GM23338 (cell line): ENCODE data around the gene RBPJ. TPM values are rescaled to one million over a fixed set of nuclear protein-coding genes. Genes with fewer than 3 reads are reported as not detected.
A peak's percentile ranks its signal among the peaks of the same experiment; 100 is the strongest.

Experiments
- ATAC-seq: fragments of 200-7000 bp; cut with Tn5 transposase; 3 replicates; pipeline ENCODE4 v1.9.1; 2020
- DNase-seq: peaks from one replicate; pipeline ENCODE4 v3.0.0-alpha.2; 2015; ENCODE audit warnings: low spot score
- H2AFZ ChIP-seq: fragments of 200-600 bp; sonication (generic); 2 replicates; pipeline ENCODE4 v1.8.0; 2016; ENCODE audit warnings: antibody characterized with exemption, mild to moderate bottlenecking, moderate library complexity
- H3F3A ChIP-seq: fragments of 200-600 bp; sonication (generic); replicated peaks from 2 replicates; pipeline ENCODE4 v1.8.0; 2017; ENCODE audit warnings: antibody characterized with exemption, mixed run types, low read depth
- H3K27ac ChIP-seq: fragments of 200-600 bp; sonication (generic); 2 replicates; pipeline ENCODE4 v1.6.1; 2016; ENCODE audit warnings: low read depth
- H3K27me3 ChIP-seq: fragments of 200-600 bp; sonication (generic); 2 replicates; pipeline ENCODE4 v1.8.0; 2016; ENCODE audit warnings: mild to moderate bottlenecking, mixed run types, moderate library complexity; ENCODE audit not compliant: insufficient read depth
- H3K36me3 ChIP-seq: fragments of 200-600 bp; sonication (generic); 2 replicates; pipeline ENCODE4 v1.8.0; 2016; ENCODE audit warnings: mild to moderate bottlenecking; ENCODE audit not compliant: insufficient read depth
- H3K4me1 ChIP-seq: fragments of 200-600 bp; sonication (generic); 2 replicates; pipeline ENCODE4 v1.8.0; 2016; ENCODE audit warnings: mild to moderate bottlenecking, moderate library complexity; ENCODE audit not compliant: insufficient read depth
- H3K4me2 ChIP-seq: fragments of 200-600 bp; sonication (generic); 2 replicates; pipeline ENCODE4 v1.7.1; 2017; ENCODE audit warnings: mixed run types
- H3K4me3 ChIP-seq: fragments of 200-600 bp; sonication (generic); 2 replicates; pipeline ENCODE4 v1.6.1; 2016; ENCODE audit warnings: mixed run types
- H3K79me2 ChIP-seq: fragments of 200-600 bp; sonication (generic); replicated peaks from 2 replicates; pipeline ENCODE4 v1.8.0; 2017; ENCODE audit warnings: mild to moderate bottlenecking; ENCODE audit not compliant: insufficient read depth
- H3K9me2 ChIP-seq: fragments of 200-600 bp; sonication (generic); 2 replicates; pipeline ENCODE4 v1.8.0; 2017; ENCODE audit not compliant: insufficient read depth
- H4K20me1 ChIP-seq: fragments of 200-600 bp; sonication (generic); replicated peaks from 2 replicates; pipeline ENCODE4 v1.8.0; 2017; ENCODE audit warnings: mild to moderate bottlenecking; ENCODE audit not compliant: insufficient read depth
- H3K27ac Mint-ChIP-seq: 2 replicates; pipeline ENCODE4 v1.8.0; 2020; ENCODE audit warnings: inconsistent platforms, mild to moderate bottlenecking, moderate library complexity, mixed read lengths
- H3K27me3 Mint-ChIP-seq: 3 replicates; pipeline ENCODE4 v1.8.0; 2022; ENCODE audit warnings: low read depth, mild to moderate bottlenecking, moderate library complexity, mixed read lengths, inconsistent platforms; ENCODE audit not compliant: insufficient read depth, poor library complexity
- H3K36me3 Mint-ChIP-seq: 3 replicates; pipeline ENCODE4 v1.8.0; 2021; ENCODE audit warnings: low read depth, mild to moderate bottlenecking, inconsistent platforms, moderate library complexity, mixed read lengths
- H3K4me1 Mint-ChIP-seq: 3 replicates; pipeline ENCODE4 v1.8.0; 2020; ENCODE audit warnings: mild to moderate bottlenecking, inconsistent platforms, mixed read lengths
- H3K4me3 Mint-ChIP-seq: 3 replicates; pipeline ENCODE4 v1.8.0; 2021; ENCODE audit warnings: moderate library complexity, mild to moderate bottlenecking, inconsistent platforms, mixed read lengths
- H3K9me3 Mint-ChIP-seq: 3 replicates; pipeline ENCODE4 v1.8.0; 2020; ENCODE audit warnings: moderate library complexity, mild to moderate bottlenecking, inconsistent platforms, mixed read lengths
- EZH2phosphoT487 ChIP-seq: fragments of 200-600 bp; sonication (generic); IDR thresholded peaks from one replicate; pipeline ENCODE4 v1.8.1; 2018; ENCODE audit warnings: antibody characterized with exemption; ENCODE audit not compliant: unreplicated experiment
- POLR2AphosphoS5 ChIP-seq: IDR thresholded peaks from 2 replicates; pipeline ENCODE4 v1.6.1; 2016; ENCODE audit warnings: antibody characterized with exemption, low read depth
- polyA plus RNA-seq: library from polyadenylated mRNA; unstranded; fragments of >200 nt; fragmentation: Nextera tagmentation; extraction: Ambion mirVana; gene quantifications from 2 replicates; pipeline ENCODE4 v1.2.1, GENCODE V29; 2016
- total RNA-seq: library from RNA; depleted of rRNA; stranded (reverse); fragments of >200 nt; shearing (Covaris generic); gene quantifications from 2 replicates; pipeline ENCODE4 v1.2.3, GENCODE V29; 2014
- TF ChIP-seq, protein P1 (sequence below): fragments of 250-450 bp; sonication (Bioruptor Pico); IDR thresholded peaks from 2 replicates; pipeline ENCODE4 v1.5.0; 2020; ENCODE audit warnings: mild to moderate bottlenecking, moderate library complexity
- TF ChIP-seq, protein P2 (sequence below): IDR thresholded peaks from one replicate; pipeline ENCODE4 v1.6.1; 2018; ENCODE audit warnings: antibody characterized with exemption; ENCODE audit not compliant: unreplicated experiment

Gene RBPJ
- total and polyA plus RNA-seq, 2 experiments from 2014 or later, result 212 to 457 TPM

GRCh38 chr4:26360864-26361263, 40.0 kb downstream of the RBPJ start:
- no peaks in the 10 kb centered on the region; the same call in 2 of the 3 replicates for H3K9me3 Mint-ChIP-seq
- DNase-seq (peak; percentile 43), ATAC-seq (no peak; the same call in 2 of the 3 replicates)
- Histone ChIP-seq H3K4me2 (no peak overlapping the region), H3K27ac (peak overlapping the region; percentile 21), H3K36me3 (0 out of 2 replicates have a peak, but pooled peaks cover 3% of the 10 kb centered on the region), H3K27me3 (no peaks in the 10 kb centered on the region), H3K4me1 (peaks cover 50% of the 10 kb centered on the region), H4K20me1 (peaks cover 89% of the 10 kb centered on the region), H3K79me2 (peaks cover 100% of the 10 kb centered on the region), H3K4me3 (no peak overlapping the region), H3F3A (no peaks in the 10 kb centered on the region; the same call in 1 of the 2 replicates), H2AFZ (no peak overlapping the region), H3K9me2 (no peaks in the 10 kb centered on the region)
- no peak for TF ChIP-seq EZH2phosphoT487
- TF ChIP-seq, protein P1, sequence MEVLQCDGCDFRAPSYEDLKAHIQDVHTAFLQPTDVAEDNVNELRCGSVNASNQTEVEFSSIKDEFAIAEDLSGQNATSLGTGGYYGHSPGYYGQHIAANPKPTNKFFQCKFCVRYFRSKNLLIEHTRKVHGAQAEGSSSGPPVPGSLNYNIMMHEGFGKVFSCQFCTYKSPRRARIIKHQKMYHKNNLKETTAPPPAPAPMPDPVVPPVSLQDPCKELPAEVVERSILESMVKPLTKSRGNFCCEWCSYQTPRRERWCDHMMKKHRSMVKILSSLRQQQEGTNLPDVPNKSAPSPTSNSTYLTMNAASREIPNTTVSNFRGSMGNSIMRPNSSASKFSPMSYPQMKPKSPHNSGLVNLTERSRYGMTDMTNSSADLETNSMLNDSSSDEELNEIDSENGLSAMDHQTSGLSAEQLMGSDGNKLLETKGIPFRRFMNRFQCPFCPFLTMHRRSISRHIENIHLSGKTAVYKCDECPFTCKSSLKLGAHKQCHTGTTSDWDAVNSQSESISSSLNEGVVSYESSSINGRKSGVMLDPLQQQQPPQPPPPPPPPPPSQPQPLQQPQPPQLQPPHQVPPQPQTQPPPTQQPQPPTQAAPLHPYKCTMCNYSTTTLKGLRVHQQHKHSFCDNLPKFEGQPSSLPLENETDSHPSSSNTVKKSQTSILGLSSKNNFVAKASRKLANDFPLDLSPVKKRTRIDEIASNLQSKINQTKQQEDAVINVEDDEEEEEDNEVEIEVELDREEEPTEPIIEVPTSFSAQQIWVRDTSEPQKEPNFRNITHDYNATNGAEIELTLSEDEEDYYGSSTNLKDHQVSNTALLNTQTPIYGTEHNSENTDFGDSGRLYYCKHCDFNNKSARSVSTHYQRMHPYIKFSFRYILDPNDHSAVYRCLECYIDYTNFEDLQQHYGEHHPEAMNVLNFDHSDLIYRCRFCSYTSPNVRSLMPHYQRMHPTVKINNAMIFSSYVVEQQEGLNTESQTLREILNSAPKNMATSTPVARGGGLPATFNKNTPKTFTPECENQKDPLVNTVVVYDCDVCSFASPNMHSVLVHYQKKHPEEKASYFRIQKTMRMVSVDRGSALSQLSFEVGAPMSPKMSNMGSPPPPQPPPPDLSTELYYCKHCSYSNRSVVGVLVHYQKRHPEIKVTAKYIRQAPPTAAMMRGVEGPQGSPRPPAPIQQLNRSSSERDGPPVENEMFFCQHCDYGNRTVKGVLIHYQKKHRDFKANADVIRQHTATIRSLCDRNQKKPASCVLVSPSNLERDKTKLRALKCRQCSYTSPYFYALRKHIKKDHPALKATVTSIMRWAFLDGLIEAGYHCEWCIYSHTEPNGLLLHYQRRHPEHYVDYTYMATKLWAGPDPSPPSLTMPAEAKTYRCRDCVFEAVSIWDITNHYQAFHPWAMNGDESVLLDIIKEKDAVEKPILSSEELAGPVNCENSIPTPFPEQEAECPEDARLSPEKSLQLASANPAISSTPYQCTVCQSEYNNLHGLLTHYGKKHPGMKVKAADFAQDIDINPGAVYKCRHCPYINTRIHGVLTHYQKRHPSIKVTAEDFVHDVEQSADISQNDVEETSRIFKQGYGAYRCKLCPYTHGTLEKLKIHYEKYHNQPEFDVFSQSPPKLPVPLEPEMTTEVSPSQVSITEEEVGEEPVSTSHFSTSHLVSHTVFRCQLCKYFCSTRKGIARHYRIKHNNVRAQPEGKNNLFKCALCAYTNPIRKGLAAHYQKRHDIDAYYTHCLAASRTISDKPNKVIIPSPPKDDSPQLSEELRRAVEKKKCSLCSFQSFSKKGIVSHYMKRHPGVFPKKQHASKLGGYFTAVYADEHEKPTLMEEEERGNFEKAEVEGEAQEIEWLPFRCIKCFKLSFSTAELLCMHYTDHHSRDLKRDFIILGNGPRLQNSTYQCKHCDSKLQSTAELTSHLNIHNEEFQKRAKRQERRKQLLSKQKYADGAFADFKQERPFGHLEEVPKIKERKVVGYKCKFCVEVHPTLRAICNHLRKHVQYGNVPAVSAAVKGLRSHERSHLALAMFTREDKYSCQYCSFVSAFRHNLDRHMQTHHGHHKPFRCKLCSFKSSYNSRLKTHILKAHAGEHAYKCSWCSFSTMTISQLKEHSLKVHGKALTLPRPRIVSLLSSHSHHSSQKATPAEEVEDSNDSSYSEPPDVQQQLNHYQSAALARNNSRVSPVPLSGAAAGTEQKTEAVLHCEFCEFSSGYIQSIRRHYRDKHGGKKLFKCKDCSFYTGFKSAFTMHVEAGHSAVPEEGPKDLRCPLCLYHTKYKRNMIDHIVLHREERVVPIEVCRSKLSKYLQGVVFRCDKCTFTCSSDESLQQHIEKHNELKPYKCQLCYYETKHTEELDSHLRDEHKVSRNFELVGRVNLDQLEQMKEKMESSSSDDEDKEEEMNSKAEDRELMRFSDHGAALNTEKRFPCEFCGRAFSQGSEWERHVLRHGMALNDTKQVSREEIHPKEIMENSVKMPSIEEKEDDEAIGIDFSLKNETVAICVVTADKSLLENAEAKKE (CRISPR knock-in tag), result no peak
- no peak for TF ChIP-seq POLR2AphosphoS5
- TF ChIP-seq, protein P2, sequence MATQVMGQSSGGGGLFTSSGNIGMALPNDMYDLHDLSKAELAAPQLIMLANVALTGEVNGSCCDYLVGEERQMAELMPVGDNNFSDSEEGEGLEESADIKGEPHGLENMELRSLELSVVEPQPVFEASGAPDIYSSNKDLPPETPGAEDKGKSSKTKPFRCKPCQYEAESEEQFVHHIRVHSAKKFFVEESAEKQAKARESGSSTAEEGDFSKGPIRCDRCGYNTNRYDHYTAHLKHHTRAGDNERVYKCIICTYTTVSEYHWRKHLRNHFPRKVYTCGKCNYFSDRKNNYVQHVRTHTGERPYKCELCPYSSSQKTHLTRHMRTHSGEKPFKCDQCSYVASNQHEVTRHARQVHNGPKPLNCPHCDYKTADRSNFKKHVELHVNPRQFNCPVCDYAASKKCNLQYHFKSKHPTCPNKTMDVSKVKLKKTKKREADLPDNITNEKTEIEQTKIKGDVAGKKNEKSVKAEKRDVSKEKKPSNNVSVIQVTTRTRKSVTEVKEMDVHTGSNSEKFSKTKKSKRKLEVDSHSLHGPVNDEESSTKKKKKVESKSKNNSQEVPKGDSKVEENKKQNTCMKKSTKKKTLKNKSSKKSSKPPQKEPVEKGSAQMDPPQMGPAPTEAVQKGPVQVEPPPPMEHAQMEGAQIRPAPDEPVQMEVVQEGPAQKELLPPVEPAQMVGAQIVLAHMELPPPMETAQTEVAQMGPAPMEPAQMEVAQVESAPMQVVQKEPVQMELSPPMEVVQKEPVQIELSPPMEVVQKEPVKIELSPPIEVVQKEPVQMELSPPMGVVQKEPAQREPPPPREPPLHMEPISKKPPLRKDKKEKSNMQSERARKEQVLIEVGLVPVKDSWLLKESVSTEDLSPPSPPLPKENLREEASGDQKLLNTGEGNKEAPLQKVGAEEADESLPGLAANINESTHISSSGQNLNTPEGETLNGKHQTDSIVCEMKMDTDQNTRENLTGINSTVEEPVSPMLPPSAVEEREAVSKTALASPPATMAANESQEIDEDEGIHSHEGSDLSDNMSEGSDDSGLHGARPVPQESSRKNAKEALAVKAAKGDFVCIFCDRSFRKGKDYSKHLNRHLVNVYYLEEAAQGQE, result no peak
- peaks cover 11% of the 10 kb centered on the region for H3K4me1 Mint-ChIP-seq
- no peak overlapping the region for H3K4me3 Mint-ChIP-seq
- peaks cover 1% of the 10 kb centered on the region for H3K27me3 Mint-ChIP-seq
- H3K36me3 Mint-ChIP-seq, result no peaks in the 10 kb centered on the region
- peak overlapping the region; percentile 49 for H3K27ac Mint-ChIP-seq
